Activated CD8-positive, alpha-beta memory T cell treated with anti-CD3 and anti-CD28 coated beads for 1 hour (primary cell): ENCODE results near the gene IWS1.
"Not testable (repeated sequence)": the region's sequence is repeated elsewhere in the genome, so short reads cannot be mapped to it uniquely, and the experiment has no call there.

Experiments used
- DNase-seq, 2 donors: peaks; one replicate each; pipeline ENCODE4 v3.0.0-alpha.2; 2020; ENCODE audit warnings: low read depth in 1 of 2; ENCODE audit errors: extremely low read depth in 1 of 2

Gene IWS1

DNA sequence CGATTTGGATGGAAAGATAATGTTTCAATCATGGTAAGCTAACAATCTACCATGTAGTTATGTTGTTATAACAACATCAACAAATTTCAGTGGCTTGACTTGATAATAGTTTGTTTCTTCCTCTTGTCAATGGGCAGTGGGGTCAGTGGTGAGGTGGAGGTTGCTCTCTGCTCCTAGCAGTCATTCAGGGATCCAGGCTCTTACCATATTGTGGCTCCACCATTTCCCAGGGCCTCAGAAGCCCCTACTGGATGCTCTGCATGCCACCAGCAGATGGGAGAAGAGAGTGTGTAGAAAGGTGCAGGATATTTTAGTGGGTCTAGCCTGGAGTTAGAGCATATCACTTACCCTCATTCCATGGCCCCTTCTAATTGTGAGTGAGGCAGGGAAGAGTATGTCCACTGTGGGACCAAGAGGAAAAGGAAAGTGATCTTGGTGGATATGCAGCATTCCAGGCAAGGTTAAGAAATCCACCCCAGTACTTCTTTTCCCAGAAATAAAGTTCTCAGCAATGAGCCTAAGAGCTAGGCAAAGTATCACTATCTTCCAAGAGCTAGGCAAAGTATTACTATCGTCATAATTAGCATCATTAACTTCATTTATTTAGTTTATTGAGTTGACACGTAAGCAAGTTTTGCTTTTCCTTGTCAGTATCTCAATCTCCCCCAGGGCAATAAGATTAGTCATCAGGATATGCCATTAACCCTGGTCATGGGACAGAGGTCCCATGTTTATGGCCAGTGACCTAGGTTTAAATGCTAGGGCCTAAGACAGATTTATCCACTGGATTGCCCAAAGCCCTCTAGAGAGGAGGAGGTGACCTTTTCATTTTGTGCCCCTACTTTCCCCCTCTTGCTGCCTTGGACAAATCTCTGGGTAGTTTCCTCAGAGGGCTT is 4.2 kb upstream of the IWS1 start:
- DNase-seq, result no peak

DNA sequence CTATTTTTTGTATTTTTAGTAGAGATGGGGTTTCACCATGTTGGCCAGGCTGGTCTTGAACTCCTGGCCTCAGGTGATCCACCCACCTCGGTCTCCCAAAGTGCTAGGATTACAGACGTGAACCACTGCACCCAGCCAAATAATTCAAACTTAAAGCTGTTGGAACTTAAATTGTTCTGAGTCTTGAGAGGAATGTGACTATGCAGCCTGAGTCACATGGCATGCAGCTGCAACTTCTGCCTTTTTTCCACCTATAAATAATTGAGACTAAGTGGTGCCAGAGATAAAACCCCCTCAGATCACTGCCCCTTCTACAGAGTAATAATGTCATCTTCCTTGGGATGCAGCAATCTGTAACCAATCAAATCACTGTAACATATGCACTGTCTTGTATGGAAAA is 3.1 kb upstream of the IWS1 start:
- DNase-seq, result not testable (repeated sequence)

DNA sequence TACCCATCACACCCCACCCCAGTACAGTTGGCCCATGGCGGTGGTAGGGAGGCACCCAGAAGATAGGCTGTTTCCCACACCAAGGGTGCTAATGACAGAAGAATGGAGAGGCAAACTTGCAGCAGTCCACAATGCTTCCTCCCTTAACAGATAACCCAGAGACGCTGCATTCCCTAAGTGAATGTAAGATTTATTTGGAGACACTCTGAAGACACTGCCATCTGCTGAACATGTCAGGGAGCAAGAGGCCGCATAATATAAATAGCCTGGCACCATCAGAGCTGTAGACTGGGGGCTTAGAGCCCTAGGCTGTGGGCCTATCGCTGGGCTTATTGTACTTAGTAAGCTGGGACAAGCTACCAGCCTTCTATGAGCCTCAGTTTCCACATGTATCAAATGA is 2.2 kb upstream of the IWS1 start:
- DNase-seq, result no peak

DNA sequence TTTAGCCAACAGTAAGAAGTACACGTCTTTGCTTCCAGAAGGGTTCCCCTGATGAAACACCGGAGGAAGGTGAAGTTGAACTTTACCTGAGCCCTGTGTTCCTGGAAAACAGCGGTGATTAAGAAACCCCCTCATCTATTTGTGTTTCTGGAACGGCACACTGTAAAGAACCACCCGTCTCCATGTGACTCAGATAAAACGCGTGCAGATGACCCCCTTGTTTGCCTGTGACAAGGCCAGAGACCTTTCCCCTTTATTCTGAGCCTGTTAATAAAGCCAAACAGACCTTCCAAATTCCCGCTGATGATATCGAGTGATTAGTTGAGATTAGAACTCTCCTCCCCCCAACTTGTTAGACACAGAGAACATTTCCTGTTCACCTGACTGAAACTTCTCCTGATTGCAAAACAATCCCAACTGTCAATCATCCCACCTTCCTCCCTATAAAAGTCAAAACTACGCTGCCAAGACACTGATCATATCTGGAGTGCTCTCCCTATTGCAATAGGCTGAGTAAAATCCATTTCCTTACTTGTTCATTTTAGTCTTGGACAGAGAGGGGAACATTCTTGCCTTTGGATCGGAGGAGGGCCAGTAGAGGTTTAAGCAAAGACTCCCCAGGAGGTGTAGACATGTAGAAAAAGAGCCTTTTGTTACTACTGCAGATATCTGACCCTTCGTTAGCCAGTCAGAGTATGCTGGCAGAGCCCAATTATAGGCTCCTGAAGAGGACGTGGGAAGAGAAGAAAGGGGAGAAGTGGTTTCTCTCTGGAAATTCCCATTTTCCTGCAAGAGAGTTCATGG is 914 bp upstream of the IWS1 start:
- DNase-seq, result no peak

DNA sequence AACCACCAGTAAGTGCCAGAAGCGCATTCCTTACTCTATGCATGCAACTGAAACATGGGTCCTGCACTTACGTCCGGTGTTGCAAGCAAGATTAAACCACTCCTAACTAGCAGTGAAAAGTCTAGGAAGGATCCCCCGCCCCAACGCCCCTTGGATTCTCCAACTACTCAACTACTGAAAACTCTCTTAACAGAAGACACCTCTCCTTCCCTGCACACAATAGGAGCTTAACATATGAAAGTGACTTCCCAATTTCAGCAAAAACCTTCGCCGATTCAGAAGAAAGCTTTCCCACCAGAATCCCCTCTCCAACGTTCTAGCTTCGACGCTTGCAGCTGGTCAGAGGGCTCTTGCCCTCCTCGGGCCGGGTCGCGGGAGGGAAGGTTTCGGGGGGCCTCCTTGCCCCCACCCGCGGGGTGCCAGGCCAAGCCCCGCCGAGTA is 578 bp downstream of the IWS1 start:
- no peak for DNase-seq

DNA sequence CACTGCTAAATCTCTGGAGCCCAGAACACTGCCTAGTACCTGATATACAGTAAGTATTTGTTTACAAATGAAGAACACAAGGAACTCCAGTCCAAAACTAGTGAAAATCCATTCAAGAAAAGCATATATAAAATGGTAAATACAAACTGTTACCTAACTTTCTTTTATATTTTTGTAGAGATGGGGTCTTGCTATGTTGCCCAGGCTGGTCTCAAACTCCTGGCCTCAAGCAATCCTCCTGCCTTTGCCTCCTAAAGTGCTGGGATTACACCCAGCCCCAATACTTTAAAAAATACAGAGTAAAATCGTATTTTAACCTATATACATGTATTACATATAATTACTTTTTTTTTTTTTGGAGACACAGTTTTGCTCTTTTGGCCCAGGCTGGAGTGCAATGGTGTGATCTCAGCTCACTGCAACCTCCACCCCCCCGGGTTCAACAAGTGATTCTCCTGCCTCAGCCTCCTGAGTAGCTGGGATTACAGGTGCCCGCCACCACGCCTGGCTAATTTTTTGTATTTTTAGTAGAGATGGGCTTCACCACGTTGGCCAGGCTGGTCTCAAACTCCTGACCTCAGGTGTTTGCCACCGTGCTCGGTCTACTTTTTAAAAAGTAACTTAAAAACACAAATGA is 2.0 kb downstream of the IWS1 start:
- DNase-seq, result not testable (repeated sequence)

DNA sequence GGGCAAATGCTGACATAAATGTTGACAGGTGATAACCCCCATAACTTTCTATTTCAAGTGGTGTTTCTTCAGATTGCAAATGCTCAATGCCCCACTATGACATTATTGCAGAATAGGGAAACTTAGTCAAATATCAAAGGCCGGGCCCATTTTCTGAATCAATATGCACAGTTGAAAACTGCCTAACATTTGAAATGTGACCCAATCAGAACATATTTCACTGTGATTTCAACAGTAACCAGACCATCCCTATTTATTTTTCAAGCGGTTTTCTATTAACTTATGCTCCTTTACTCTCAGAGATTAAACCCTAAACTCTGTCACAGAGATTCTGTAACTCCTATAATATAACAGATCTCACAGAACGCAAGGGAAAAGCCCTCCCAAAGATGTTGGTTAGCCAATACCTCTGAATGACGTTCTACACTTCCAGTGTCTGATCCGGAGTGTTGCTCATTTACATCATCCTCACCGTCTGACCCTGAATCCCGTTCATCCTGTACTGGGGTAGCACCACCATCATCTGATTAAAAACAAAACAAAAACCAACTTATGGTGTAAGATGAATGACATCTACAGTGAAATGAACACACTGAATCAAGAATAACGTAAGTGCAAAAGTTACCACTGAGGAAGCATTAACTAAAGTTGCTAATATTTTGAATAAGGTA is 2.9 kb downstream of the IWS1 start:
- no peak for DNase-seq

DNA sequence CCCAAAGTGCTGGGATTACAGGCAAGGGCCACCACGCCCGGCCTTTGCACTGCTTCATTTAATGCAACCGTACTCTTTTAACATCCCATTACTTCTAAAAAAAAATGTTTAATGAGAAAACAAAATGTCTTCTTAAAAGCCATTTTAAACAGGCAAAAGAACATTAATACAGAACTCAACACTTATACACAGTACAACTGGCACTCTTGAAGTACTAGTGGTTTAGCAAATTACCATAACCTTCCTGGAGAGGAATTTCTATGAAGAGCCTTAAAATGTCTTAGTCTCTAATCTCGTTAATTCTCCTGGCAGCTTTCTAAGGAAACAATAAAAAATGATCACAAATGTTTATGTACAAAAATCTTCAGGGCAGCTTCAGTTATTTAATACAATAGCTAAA is 5.9 kb downstream of the IWS1 start:
- no peak for DNase-seq

DNA sequence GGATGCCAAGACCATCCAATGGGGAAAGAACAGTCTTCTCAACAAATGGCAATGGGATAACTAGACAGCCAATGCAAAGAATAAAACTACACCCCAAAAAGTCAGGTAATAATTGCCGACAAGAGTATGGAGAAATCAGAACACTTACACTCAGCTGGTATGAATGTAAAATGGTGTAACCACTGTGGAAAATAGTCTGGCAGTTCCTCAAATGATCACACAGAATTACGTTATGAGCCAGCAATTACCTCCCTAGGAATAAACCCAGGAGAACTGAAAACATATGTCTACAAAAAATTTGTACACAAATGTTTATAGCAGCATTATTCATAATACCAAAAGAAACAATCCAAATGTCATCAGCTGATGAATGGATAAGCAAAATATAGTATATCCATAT is 8.8 kb downstream of the IWS1 start:
- DNase-seq, result no peak

DNA sequence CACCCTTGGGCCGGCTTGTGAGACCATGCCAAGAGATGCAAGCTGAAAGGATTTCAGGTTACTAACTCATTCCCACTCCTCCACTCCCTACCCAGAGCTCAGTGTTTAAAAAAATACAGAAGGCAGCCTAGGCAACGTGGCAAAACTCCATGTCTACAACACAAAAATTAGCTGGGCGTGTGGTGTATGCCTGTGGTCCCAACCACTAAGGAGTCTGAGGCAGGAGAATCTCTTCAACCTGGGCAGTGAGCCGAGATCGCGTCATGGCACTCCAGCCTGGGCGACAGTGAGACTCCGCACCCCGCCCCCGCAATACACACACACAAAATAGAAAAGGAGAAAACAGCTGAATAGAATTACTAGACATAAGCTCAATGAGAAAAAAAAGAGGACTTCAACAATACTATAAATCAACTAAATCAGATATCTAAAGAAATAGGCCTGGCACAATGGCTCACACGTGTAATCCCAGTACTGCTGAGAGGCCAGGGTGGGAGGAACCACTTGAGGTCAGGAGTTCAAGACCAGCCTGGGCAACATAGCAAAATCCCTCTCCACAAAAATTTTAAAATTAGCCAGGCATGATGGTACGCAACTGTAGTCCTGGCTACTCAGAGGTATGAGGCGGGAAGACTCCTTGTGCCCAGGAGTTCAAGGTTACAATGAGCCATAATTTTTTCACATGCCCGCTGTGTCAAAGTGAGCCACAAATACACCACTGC is 10.1 kb downstream of the IWS1 start:
- no peak for DNase-seq

DNA sequence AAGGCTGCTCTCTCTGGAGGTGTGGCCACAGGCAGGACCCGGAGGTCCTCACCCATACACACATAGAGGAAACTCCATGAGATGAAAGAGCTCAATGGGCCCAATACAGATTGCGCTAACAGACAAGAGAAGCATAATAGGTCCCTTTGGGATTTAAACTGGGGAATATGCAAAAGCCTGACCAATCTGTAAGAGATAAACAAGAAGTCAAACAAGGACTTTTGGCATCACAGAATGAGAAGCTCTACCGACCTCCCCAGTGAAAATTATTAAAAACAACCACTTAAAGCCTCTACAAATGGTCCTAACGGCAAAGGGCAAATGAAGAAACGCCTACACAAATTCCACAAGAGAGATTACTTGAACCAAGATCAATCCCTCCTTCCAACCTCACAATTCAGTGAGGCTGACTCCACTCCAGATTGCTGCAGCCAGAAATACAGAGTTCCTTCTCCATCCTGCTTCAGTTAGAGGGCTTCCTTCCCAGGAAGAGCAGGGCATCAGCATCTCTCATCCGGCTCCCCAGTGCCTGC is 10.8 kb downstream of the IWS1 start:
- DNase-seq, result no peak

DNA sequence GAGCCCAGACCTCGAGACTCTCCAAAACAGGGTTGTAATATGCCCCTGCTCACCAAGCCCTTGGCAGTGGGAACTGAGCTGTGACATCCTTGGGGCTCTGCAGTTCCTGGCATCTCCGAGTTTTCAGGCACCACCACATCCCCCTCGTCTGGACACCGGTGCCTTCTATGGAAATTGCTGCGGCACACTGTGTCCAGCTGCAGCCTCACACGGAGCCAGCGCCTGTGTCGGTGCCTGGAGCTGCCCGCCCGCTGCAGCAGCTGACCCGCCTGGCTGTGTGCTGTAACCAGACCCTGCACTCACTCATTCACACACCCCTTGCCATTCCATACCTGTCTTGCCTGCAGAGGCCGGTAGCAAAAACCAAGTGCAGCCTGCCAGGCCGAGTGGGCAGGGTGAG is 11.8 kb downstream of the IWS1 start:
- no peak for DNase-seq

DNA sequence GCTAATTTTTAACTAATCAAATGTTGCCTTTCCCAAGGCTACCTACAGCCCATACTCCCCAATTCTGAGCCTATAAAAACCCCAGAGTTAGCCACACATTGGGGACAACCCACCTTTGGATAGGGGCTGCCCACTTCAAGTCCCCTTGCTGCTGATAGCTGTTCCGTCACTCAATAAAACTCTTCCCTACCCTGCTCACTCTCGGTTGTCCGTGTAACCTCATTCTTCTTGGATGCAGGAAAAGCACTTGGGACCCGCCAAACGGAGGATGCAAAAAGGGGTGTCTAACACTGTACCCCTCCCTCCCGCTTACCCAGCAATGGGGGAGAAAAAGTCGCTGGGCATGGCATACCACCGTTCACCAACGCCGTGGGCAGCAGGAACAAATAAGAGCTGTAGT is 12.2 kb downstream of the IWS1 start:
- no peak for DNase-seq

DNA sequence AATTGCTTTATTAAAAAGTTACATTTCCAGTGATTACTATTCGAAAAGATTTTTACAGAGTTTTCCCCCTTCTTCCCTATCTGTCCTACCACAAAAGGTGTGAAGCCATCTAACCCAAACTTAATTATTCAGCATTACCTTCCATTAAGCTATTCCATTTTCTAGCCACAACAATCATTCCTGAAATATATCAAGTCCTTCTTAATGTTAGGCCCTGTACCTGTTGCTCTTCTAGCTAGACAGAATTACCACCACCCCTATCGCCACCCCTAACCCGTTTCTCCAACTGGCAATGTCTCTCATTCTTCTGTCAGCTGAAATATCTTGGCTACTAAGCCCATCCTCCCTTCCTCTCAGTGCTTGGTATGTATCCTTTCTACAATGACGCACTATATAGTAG is 13.9 kb downstream of the IWS1 start:
- DNase-seq, result no peak

DNA sequence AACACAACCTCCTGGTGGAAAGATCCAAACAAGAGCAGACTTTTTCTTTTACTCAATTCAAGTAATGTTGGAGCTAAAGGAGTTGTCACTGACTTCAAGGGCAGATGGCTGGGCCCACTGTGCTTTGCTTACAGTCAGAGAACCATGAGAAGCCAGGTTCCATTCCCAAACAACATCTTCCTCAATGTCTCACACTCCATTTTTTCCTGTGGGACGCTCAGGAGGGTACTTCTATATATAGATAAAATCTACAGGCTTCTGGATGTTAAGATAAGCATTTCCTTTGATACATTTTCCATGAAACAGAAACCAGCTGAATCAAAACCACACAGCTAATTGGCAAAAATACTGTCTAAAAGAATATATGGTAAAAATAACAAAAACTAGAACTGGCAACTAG is 14.4 kb downstream of the IWS1 start:
- DNase-seq, result no peak

DNA sequence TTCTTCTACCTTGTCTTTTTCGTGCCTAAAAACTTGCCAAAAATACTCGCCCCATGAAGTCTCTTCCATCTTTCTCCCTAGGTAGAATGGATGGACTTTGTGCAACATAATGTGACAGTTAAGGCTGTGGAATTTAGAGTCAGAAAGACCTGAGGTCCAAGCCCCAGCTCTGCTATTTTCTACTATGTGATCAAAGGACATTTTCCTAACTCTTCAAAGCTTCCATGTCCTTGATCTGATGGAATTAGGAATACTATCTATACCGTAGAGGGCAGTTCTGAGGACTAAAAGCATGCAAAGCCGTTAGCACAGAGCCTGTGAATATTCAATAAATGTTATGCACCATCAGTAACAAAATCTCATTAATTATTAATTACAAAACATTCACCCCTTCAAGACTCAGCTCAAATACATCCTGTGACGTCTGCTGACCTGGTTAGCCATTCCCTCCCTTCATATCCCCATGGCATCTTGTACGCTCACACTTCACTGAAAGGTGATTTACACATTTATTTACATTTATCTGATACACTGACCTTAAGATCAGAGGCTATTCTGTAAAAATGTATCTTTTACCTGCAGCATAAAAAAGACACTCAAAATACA is 15.1 kb downstream of the IWS1 start:
- DNase-seq, result no peak

DNA sequence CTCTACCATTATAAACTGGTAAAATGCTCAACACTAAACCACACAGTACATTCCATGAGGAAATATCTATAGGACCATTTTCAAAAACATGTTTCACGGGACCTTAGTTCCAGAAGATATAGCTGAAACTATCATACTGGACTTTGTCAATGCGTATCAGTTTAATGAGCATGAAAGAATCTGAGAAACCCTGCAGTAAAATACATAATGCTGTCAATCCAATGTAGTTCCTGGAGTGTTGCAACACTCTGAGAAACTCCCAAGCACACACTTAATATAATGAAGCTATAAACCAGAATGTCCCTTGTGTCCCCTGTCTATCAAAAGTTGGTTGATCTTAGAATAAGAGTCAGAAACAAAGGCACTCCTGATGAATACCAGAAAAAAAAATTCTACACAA is 16.2 kb downstream of the IWS1 start:
- no peak for DNase-seq

DNA sequence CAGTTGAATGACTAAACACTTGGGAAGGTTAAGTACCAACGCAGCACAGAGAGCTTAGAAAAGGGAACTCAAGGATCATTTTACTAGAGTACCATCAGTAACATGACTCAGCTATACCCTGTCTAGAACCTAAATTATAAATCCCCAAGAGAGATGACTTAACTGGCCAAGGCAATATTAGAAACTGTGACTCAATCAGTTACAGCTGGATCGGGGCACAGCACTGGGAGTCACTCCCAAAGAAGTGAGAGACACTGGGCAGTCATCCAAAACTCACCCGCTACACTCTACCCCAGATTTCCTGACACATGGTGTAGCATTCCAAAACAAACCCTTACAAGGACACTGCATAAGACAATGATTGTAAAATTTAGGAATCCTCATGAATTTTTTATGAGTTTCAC is 17.7 kb downstream of the IWS1 start:
- no peak for DNase-seq

DNA sequence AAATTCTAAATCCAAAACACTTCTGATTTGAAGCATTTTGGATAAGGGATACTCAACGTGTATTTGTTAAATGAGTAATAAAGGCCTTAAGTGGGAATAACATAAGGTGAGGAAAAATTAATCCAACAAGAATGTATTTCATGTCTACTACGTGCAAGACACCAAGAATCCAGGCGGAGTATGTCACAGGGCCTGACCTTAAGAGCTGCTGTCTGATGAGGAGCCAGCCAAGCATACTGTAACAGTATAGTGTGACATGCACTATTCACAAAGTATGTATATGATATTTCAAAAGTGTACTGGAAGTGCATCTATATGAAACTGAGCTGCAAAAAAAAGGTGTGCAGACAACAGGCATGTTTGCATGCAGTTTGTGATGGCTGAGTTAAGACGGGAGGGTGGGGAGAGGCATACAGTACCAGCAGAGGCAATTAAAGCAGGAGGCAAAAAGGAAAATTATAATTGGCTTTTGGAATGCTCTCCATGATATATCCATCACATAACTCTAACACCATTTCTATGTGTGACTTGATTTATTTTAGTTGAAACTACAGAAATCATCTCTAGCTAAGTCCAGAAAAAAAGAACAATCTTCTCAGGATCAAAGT is 18.2 kb downstream of the IWS1 start:
- DNase-seq, result no peak
